Measurements from ENCODE around the gene UNG. TPM values are rescaled to one million over a fixed set of nuclear protein-coding genes. Genes with fewer than 3 reads are reported as not detected.

UNG gene
- total and polyA plus RNA-seq, 2 donors (not counting 3 experiments of a cell fraction or from before 2014, with no cell fraction given): 21.5 to 46.7 TPM

DNA sequence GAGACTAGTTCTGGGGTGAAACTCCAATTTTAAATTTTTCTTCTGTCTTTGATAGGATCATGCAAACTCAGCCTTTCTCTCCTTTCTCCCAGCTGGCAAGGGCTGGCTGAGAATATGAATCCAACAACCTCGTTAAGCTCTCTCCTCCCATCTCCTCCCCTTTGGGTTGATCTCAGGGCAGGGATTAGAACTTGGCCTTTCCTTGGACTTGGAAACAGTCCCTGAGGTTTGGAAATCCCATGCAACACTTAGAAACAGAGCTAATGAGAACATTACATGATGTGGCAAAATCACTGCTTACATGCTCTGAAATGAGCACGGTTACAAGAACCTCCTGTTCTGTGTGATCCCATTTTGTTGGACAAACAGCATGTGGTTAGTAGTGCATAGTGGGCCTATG is 50.6 kb downstream of the UNG start:
- ChIA-PET POLR2A (no interaction called here), CTCF (interaction anchor here (2.3 kb wide), 1 partner anchor 36 kb away, joined by 10 read pairs; no protein-coding TSS in a partner anchor)
- Histone ChIP-seq H3K36me3 (ENCODE audit: control insufficient read depth in 2 of 2, extremely low read depth in 1 of 2, insufficient read depth in 2 of 2, low read length in 2 of 2) (no peaks in the 10 kb centered on the region), H3K9me1 (replicated peaks; ENCODE audit: control insufficient read depth, extremely low read depth, insufficient read depth, low read length) (no peaks in the 10 kb centered on the region), H3K9ac (replicated peaks; ENCODE audit: extremely low read depth, insufficient read depth, low read length) (no peak overlapping the region), H3K4me1 (ENCODE audit: control insufficient read depth, extremely low read depth, insufficient read depth, low read length) (no peaks in the 10 kb centered on the region), H3K4me3 (replicated peaks in 1 of 3; ENCODE audit: insufficient read depth in 1 of 3, low read depth in 1 of 3, low read length in 3 of 3) (no peak overlapping the region), H3K9me3 (replicated peaks; ENCODE audit: control insufficient read depth, insufficient read depth, low read length) (no peaks in the 10 kb centered on the region), H4K20me1 (replicated peaks; ENCODE audit: control insufficient read depth, extremely low read depth, insufficient read depth, low read length) (no peaks in the 10 kb centered on the region), H2AFZ (ENCODE audit: low read depth, low read length) (no peak overlapping the region), H3K27me3 (ENCODE audit: control insufficient read depth in 2 of 2, insufficient read depth in 2 of 2, low read length in 2 of 2) (peaks cover 2 to 3% of the 10 kb centered on the region in 2 experiments), H3K4me2 (ENCODE audit: insufficient read depth, low read length) (no peak overlapping the region), H3K79me2 (ENCODE audit: control insufficient read depth, insufficient read depth, low read length) (no peaks in the 10 kb centered on the region), H3K27ac (ENCODE audit: insufficient read depth, low read depth, low read length) (no peak overlapping the region)
- no peak for TF ChIP-seq GATA2 (IDR thresholded peaks at IDR 0.05; ENCODE audit: insufficient read depth, insufficient read length, low read depth, low read length)
- no peak for TF ChIP-seq EZH2 (IDR thresholded peaks at IDR 0.05; ENCODE audit: borderline replicate concordance, low read depth, low read length, severe bottlenecking)
- TF ChIP-seq POLR2AphosphoS5 (IDR thresholded peaks at IDR 0.05; ENCODE audit: insufficient read depth, low read depth, low read length): no peak
- FAIRE-seq (no peak), DNase-seq (ENCODE audit: low read depth, low spot score) (no peak)
- intact Hi-C loops (cut with micrococcal nuclease) (no loop called here), dilution Hi-C loops (cut with MboI; ENCODE audit: extremely low pct_ligation_motif_present, low sequenced_read_pairs) (no loop called here)
- no TSS peak for BruUV-seq (replicated peaks)

DNA sequence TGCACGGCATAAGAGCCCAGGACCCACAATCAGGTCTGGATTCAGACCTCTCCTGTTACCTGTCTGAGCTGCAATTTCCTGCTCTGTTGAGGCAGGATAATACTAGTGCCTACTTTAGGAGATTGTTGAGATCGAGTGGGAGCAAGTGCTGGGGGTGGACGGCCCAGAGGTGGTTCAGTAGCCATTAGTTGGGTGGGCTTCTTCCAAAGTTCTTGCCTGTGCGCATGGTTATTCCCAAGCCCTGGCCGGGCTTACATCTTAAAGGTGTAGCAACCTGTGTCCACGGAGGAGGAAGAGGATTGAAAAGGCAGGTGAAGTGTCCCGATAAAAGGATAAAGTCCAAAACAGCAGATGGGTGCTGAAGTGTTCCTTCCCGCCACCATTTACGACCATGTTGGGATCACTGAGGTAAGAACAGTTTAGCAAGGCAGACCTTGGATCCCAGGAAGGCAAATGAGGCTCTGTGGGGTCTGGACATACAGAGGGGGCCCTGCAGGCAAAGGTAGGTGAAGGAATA is 52.8 kb downstream of the UNG start:
- H2AFZ ChIP-seq (ENCODE audit: low read depth, low read length): no peak overlapping the region
- H3K9me1 ChIP-seq (replicated peaks; ENCODE audit: control insufficient read depth, extremely low read depth, insufficient read depth, low read length): no peaks in the 10 kb centered on the region
- intact Hi-C loops (cut with micrococcal nuclease): no loop called here
- TF ChIP-seq, protein P1, sequence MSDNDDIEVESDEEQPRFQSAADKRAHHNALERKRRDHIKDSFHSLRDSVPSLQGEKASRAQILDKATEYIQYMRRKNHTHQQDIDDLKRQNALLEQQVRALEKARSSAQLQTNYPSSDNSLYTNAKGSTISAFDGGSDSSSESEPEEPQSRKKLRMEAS (IDR thresholded peaks at IDR 0.05; ENCODE audit: insufficient read depth, insufficient read length): no peak
- TF ChIP-seq POLR2A (IDR thresholded peaks at IDR 0.05; ENCODE audit: low read depth, low read length): no peak
- no peak for TF ChIP-seq FOS (IDR thresholded peaks at IDR 0.05; ENCODE audit: borderline replicate concordance, insufficient read depth, low read length)
- TF ChIP-seq, protein P2, sequence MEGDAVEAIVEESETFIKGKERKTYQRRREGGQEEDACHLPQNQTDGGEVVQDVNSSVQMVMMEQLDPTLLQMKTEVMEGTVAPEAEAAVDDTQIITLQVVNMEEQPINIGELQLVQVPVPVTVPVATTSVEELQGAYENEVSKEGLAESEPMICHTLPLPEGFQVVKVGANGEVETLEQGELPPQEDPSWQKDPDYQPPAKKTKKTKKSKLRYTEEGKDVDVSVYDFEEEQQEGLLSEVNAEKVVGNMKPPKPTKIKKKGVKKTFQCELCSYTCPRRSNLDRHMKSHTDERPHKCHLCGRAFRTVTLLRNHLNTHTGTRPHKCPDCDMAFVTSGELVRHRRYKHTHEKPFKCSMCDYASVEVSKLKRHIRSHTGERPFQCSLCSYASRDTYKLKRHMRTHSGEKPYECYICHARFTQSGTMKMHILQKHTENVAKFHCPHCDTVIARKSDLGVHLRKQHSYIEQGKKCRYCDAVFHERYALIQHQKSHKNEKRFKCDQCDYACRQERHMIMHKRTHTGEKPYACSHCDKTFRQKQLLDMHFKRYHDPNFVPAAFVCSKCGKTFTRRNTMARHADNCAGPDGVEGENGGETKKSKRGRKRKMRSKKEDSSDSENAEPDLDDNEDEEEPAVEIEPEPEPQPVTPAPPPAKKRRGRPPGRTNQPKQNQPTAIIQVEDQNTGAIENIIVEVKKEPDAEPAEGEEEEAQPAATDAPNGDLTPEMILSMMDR (IDR thresholded peaks at IDR 0.05; ENCODE audit: extremely low read depth in 1 of 2, insufficient read depth in 1 of 2, low read depth in 1 of 2, low read length in 2 of 2): no peak
- TF ChIP-seq JUN (IDR thresholded peaks at IDR 0.05; ENCODE audit: borderline replicate concordance, insufficient read depth, insufficient read length, low read depth): no peak
- no peak for TF ChIP-seq POLR2AphosphoS5 (IDR thresholded peaks at IDR 0.05; ENCODE audit: insufficient read depth, low read depth, low read length)
- TF ChIP-seq GATA2 (IDR thresholded peaks at IDR 0.05; ENCODE audit: insufficient read depth, insufficient read length, low read depth, low read length): no peak
- no peak for TF ChIP-seq MYC (IDR thresholded peaks at IDR 0.05; ENCODE audit: low read depth, low read length)
- no peak for TF ChIP-seq EZH2 (IDR thresholded peaks at IDR 0.05; ENCODE audit: borderline replicate concordance, low read depth, low read length, severe bottlenecking)
- dilution Hi-C loops (cut with MboI; ENCODE audit: extremely low pct_ligation_motif_present, low sequenced_read_pairs): no loop called here
- CTCF ChIA-PET: no interaction called here
- H3K4me3 ChIP-seq (replicated peaks in 1 of 3; ENCODE audit: insufficient read depth in 1 of 3, low read depth in 1 of 3, low read length in 3 of 3): no peak overlapping the region
- H3K27ac ChIP-seq (ENCODE audit: insufficient read depth, low read depth, low read length): no peak overlapping the region
- no peaks in the 10 kb centered on the region for H3K4me1 ChIP-seq (ENCODE audit: control insufficient read depth, extremely low read depth, insufficient read depth, low read length)
- no peaks in the 10 kb centered on the region for H3K79me2 ChIP-seq (ENCODE audit: control insufficient read depth, insufficient read depth, low read length)
- no peak overlapping the region for H3K4me2 ChIP-seq (ENCODE audit: insufficient read depth, low read length)
- DNase-seq (ENCODE audit: low read depth, low spot score) (no peak), FAIRE-seq (no peak)
- no TSS peak for BruUV-seq (replicated peaks)
- no peaks in the 10 kb centered on the region for H4K20me1 ChIP-seq (replicated peaks; ENCODE audit: control insufficient read depth, extremely low read depth, insufficient read depth, low read length)
- no peak overlapping the region for H3K9ac ChIP-seq (replicated peaks; ENCODE audit: extremely low read depth, insufficient read depth, low read length)
- peaks cover 2 to 3% of the 10 kb centered on the region in 2 experiments for H3K27me3 ChIP-seq (ENCODE audit: control insufficient read depth in 2 of 2, insufficient read depth in 2 of 2, low read length in 2 of 2)
- H3K36me3 ChIP-seq (ENCODE audit: control insufficient read depth in 2 of 2, extremely low read depth in 1 of 2, insufficient read depth in 2 of 2, low read length in 2 of 2): no peaks in the 10 kb centered on the region
- H3K9me3 ChIP-seq (replicated peaks; ENCODE audit: control insufficient read depth, insufficient read depth, low read length): no peaks in the 10 kb centered on the region
- POLR2A ChIA-PET: no interaction called here

Measured in endothelial cell of umbilical vein (primary cell).